Lung (tissue), 12 donors: ENCODE measurements around the gene KDM4C. TPM values are rescaled to one million over a fixed set of nuclear protein-coding genes. Genes with fewer than 3 reads are reported as not detected.

Experiments used
- ATAC-seq: fragments of 200-7000 bp; cut with Tn5 transposase; one replicate; pipeline ENCODE4 v1.9.1; 2020; ENCODE audit warnings: moderate number of reproducible peaks; ENCODE audit not compliant: insufficient read depth, low FRiP score
- DNase-seq, 3 donors: peaks; one replicate each; pipeline ENCODE4 v3.0.0-alpha.2; 2013 to 2017
- H3K27ac ChIP-seq, 2 donors: one replicate each; pipeline ENCODE4 v1.5.1; 2013; ENCODE audit warnings: mild to moderate bottlenecking in 2 of 2, moderate library complexity in 2 of 2, control low read depth in 1 of 2, inconsistent platforms in 1 of 2, low read depth in 1 of 2, low read length in 1 of 2
- H3K27me3 ChIP-seq, 3 donors: one replicate each; pipeline ENCODE4 v1.5.1; 2013; ENCODE audit warnings: low read length in 2 of 3; ENCODE audit not compliant: control insufficient read depth in 3 of 3, insufficient read depth in 3 of 3
- H3K36me3 ChIP-seq, 4 donors: one replicate each; pipeline ENCODE4 v1.5.1; 2013; ENCODE audit warnings: low read length in 4 of 4, mild to moderate bottlenecking in 1 of 4, moderate library complexity in 1 of 4; ENCODE audit not compliant: control insufficient read depth in 4 of 4, insufficient read depth in 4 of 4
- H3K4me1 ChIP-seq, 5 donors: one replicate each; pipeline ENCODE4 v1.5.1; 2013; ENCODE audit warnings: low read length in 5 of 5, mild to moderate bottlenecking in 2 of 5, moderate library complexity in 1 of 5; ENCODE audit not compliant: control insufficient read depth in 5 of 5, insufficient read depth in 5 of 5
- H3K4me3 ChIP-seq: one replicate; pipeline ENCODE4 v1.5.1; 2013; ENCODE audit warnings: mild to moderate bottlenecking, control low read depth, moderate library complexity
- H3K9ac ChIP-seq, 2 donors: one replicate each; pipeline ENCODE4 v1.5.1; 2013; ENCODE audit warnings: low read length in 2 of 2, control low read depth in 1 of 2; ENCODE audit not compliant: insufficient read depth in 1 of 2
- H3K9me3 ChIP-seq, 4 donors: one replicate each; pipeline ENCODE4 v1.5.1; 2013; ENCODE audit warnings: low read length in 3 of 4, mild to moderate bottlenecking in 1 of 4, moderate library complexity in 1 of 4; ENCODE audit not compliant: control insufficient read depth in 4 of 4, insufficient read depth in 3 of 4
- CTCF ChIP-seq: IDR thresholded peaks from 2 replicates; pipeline ENCODE4 v1.5.1; 2012; ENCODE audit warnings: mild to moderate bottlenecking; ENCODE audit errors: control extremely low read depth, extremely low read depth
- WGBS, 2 donors: extraction: QIAGEN DNeasy Blood & Tissue Kit; methylation state at CpG; one replicate each; pipeline ENCODE4 v1.1.7; 2013; 5-methylcytosine and 5-hydroxymethylcytosine counted together
- polyA plus RNA-seq, 2 donors: library from polyadenylated mRNA; stranded (reverse); fragments of 200-250 nt; gene quantifications; one replicate each; pipeline ENCODE4 v1.2.1, GENCODE V29; 2013
- total RNA-seq, 2 donors: library from RNA; depleted of rRNA in 1 of 2; stranded (reverse); fragments of >200 nt in 1 of 2; gene quantifications; one replicate each; pipeline ENCODE4 v1.2.1, GENCODE V29; 2014 to 2021
- donor health status: control.
- donor health status: control.
- donor health status: Bipolar disorder and iron deficiency.
- donor health status: healthy.
- donor health status: DM: yes; HTN: yes; CAD: no.

The KDM4C gene
- total and polyA plus RNA-seq, 4 donors, result 7.1 to 78.5 (median 25.0) TPM

- H3K4me3 ChIP-seq, result no peak overlapping the region
- no peak overlapping the region for H3K27ac ChIP-seq
- H3K9me3 ChIP-seq, result no peaks in the 10 kb centered on the region
- H3K9ac ChIP-seq, result no peak overlapping the region
- WGBS, 2 donors, result 81 to 91% methylated on average over 1 of the region's 1 CpG
- peaks cover 0 to 6% (median 0%) of the 10 kb centered on the region in 3 donors for H3K27me3 ChIP-seq
- H3K36me3 ChIP-seq, result peaks cover 0 to 19% (median 6%) of the 10 kb centered on the region in 4 donors
- ATAC-seq, result no peak
- DNase-seq, result peak in 2 of 3 donors; percentile 15 to 60
- TF ChIP-seq CTCF, result no peak
- no peaks in the 10 kb centered on the region for H3K4me1 ChIP-seq
These were observed 233.6 kb downstream of the KDM4C start for GRCh38 chr9:6991418-6991817.

- 85 to 93% methylated on average over 7 of the region's 7 CpGs for WGBS, 2 donors
- no peak overlapping the region for H3K4me3 ChIP-seq
- peaks cover 0 to 4% (median 0%) of the 10 kb centered on the region in 5 donors for H3K4me1 ChIP-seq
- no peak overlapping the region for H3K9ac ChIP-seq
- H3K36me3 ChIP-seq, result peaks cover 0 to 14% (median 2%) of the 10 kb centered on the region in 4 donors
- no peaks in the 10 kb centered on the region for H3K9me3 ChIP-seq
- ATAC-seq, result no peak
- no peak for TF ChIP-seq CTCF
- peak overlapping the region in 1 of 2 donors; percentile 45 for H3K27ac ChIP-seq
- H3K27me3 ChIP-seq, result peaks cover 0 to 13% (median 0%) of the 10 kb centered on the region in 3 donors
- no peak for DNase-seq
These were observed 238.5 kb downstream of the KDM4C start for GRCh38 chr9:6996061-6996854.

GRCh38 chr9:6997330-6997729 lies 239.6 kb downstream of the KDM4C start:
- Histone ChIP-seq H3K9me3 (no peaks in the 10 kb centered on the region), H3K27ac (no peak overlapping the region), H3K4me1 (peaks cover 0 to 4% (median 0%) of the 10 kb centered on the region in 5 donors), H3K36me3 (peaks cover 0 to 14% (median 1%) of the 10 kb centered on the region in 4 donors), H3K27me3 (peaks cover 0 to 13% (median 0%) of the 10 kb centered on the region in 3 donors), H3K9ac (no peak overlapping the region), H3K4me3 (no peak overlapping the region)
- ATAC-seq (no peak), DNase-seq (no peak)
- 90 to 95% methylated on average over 1 of the region's 1 CpG for WGBS, 2 donors
- no peak for TF ChIP-seq CTCF
